OCI-LY1 (cell line): ENCODE measurements around the gene ZBTB46.
A peak's percentile ranks its signal among the peaks of the same experiment; 100 is the strongest.
"Not testable (repeated sequence)": the region's sequence is repeated elsewhere in the genome, so short reads cannot be mapped to it uniquely, and the experiment has no call there.

Source experiments
- H2AFZ ChIP-seq: fragments of 200-600 bp; sonication (generic), shearing (Covaris generic); 2 replicates; pipeline ENCODE4 v1.6.0; 2014; ENCODE audit warnings: antibody characterized with exemption, mild to moderate bottlenecking, low read length
- H3F3A ChIP-seq: fragments of 200-600 bp; sonication (generic), shearing (Covaris generic); 2 replicates; pipeline ENCODE4 v1.6.0; 2014; ENCODE audit warnings: mild to moderate bottlenecking, antibody characterized with exemption, low read length, moderate library complexity; ENCODE audit not compliant: insufficient read depth
- H3K27ac ChIP-seq: fragments of 200-600 bp; sonication (generic); 2 replicates; pipeline ENCODE4 v1.5.1; 2014; ENCODE audit warnings: low read length, mixed run types, mild to moderate bottlenecking, low read depth; ENCODE audit not compliant: poor library complexity, severe bottlenecking
- H3K27me3 ChIP-seq: fragments of 200-600 bp; sonication (generic); 2 replicates; pipeline ENCODE4 v1.6.0; 2014; ENCODE audit warnings: antibody characterized with exemption, mild to moderate bottlenecking, low read length, moderate library complexity; ENCODE audit not compliant: insufficient read depth
- H3K36me3 ChIP-seq: fragments of 200-600 bp; sonication (generic); 2 replicates; pipeline ENCODE4 v1.6.1; 2014; ENCODE audit warnings: mild to moderate bottlenecking, antibody characterized with exemption, low read length, moderate library complexity, mixed read lengths; ENCODE audit not compliant: insufficient read depth
- H3K4me1 ChIP-seq: fragments of 200-600 bp; sonication (generic); 2 replicates; pipeline ENCODE4 v1.5.1; 2014; ENCODE audit warnings: mild to moderate bottlenecking, low read length, moderate library complexity; ENCODE audit not compliant: insufficient read depth, severe bottlenecking
- H3K4me2 ChIP-seq: fragments of 200-600 bp; sonication (generic), shearing (Covaris generic); 2 replicates; pipeline ENCODE4 v1.6.1; 2014; ENCODE audit warnings: low read length
- H3K4me3 ChIP-seq: fragments of 200-600 bp; sonication (generic); 2 replicates; pipeline ENCODE4 v1.5.1; 2014; ENCODE audit warnings: low read length, low read depth, mild to moderate bottlenecking, mixed read lengths; ENCODE audit not compliant: poor library complexity, severe bottlenecking
- H3K79me2 ChIP-seq: fragments of 200-600 bp; shearing (Covaris generic); 2 replicates; pipeline ENCODE4 v1.6.1; 2016; ENCODE audit warnings: mixed run types, low read length, mixed read lengths; ENCODE audit not compliant: insufficient read depth
- H3K9ac ChIP-seq: fragments of 200-600 bp; sonication (generic), shearing (Covaris generic); 2 replicates; pipeline ENCODE4 v1.6.1; 2014; ENCODE audit warnings: mild to moderate bottlenecking, low read length, mixed read lengths
- H3K9me2 ChIP-seq: fragments of 200-600 bp; sonication (generic), shearing (Covaris generic); 2 replicates; pipeline ENCODE4 v1.6.1; 2014; ENCODE audit warnings: low read depth, mild to moderate bottlenecking, low read length, mixed read lengths
- H3K9me3 ChIP-seq: fragments of 200-600 bp; shearing (Covaris generic); 2 replicates; pipeline ENCODE4 v1.6.1; 2014; ENCODE audit warnings: low read length, mixed read lengths
- H4K20me1 ChIP-seq: fragments of 200-600 bp; sonication (generic), shearing (Covaris generic); 2 replicates; pipeline ENCODE4 v1.6.0; 2016; ENCODE audit warnings: mild to moderate bottlenecking, low read length; ENCODE audit not compliant: insufficient read depth
- CTCF ChIP-seq: fragments of 200-600 bp; sonication (generic), shearing (Covaris generic); IDR thresholded peaks from 2 replicates; pipeline ENCODE4 v1.5.1; 2017; ENCODE audit warnings: mild to moderate bottlenecking, antibody characterized with exemption, low read length, moderate library complexity, mixed read lengths
- EZH2 ChIP-seq: fragments of 200-600 bp; sonication (generic), shearing (Covaris generic); IDR thresholded peaks from 2 replicates; pipeline ENCODE4 v1.8.0; 2017; ENCODE audit warnings: borderline replicate concordance, mixed run types, mild to moderate bottlenecking, antibody characterized with exemption, low read length, moderate library complexity, mixed read lengths

The ZBTB46 gene

GRCh38 chr20:63731410-63731809, 99.7 kb downstream of the ZBTB46 start:
- Histone ChIP-seq H3K4me2 (peak overlapping the region; percentile 15; the same call in 1 of the 2 replicates), H3K27me3 (no peaks in the 10 kb centered on the region), H3K4me1 (peaks cover 52% of the 10 kb centered on the region), H3F3A (0 out of 2 replicates have a peak, but pooled peaks cover 6% of the 10 kb centered on the region), H3K27ac (peak overlapping the region; percentile 91), H3K4me3 (no peak overlapping the region), H2AFZ (no peak overlapping the region), H3K9me3 (no peaks in the 10 kb centered on the region), H3K79me2 (no peaks in the 10 kb centered on the region), H3K9me2 (no peaks in the 10 kb centered on the region), H3K9ac (peak overlapping the region; percentile 18; the same call in 1 of the 2 replicates), H3K36me3 (peaks cover 29% of the 10 kb centered on the region), H4K20me1 (no peaks in the 10 kb centered on the region)
- no peak for TF ChIP-seq CTCF

- H3K9ac ChIP-seq, result peak overlapping the region; percentile 15; the same call in 1 of the 2 replicates
- H3K9me2 ChIP-seq, H2AFZ ChIP-seq, H3K9me3 ChIP-seq, H4K20me1 ChIP-seq, H3F3A ChIP-seq, H3K79me2 ChIP-seq, H3K27me3 ChIP-seq: not testable (repeated sequence)
- peaks cover 44% of the 10 kb centered on the region for H3K4me1 ChIP-seq
- peak overlapping the region; percentile 21; the same call in 1 of the 2 replicates for H3K4me2 ChIP-seq
- H3K4me3 ChIP-seq, result peak overlapping the region; percentile 12
- peaks cover 29% of the 10 kb centered on the region for H3K36me3 ChIP-seq
- H3K27ac ChIP-seq, result peak overlapping the region; percentile 91
Observed at GRCh38 chr20:63730189-63730733, 100.8 kb downstream of the ZBTB46 start.

- H3K4me2 ChIP-seq, H3K27ac ChIP-seq, H3K4me3 ChIP-seq, H4K20me1 ChIP-seq, H3K9me2 ChIP-seq, H3F3A ChIP-seq, H3K9me3 ChIP-seq, H3K79me2 ChIP-seq, H3K27me3 ChIP-seq, H2AFZ ChIP-seq, H3K9ac ChIP-seq: not testable (repeated sequence)
- peaks cover 58% of the 10 kb centered on the region for H3K36me3 ChIP-seq
- peaks cover 17% of the 10 kb centered on the region for H3K4me1 ChIP-seq
Observed at GRCh38 chr20:63722967-63723622, 108.0 kb downstream of the ZBTB46 start.

GRCh38 chr20:63718996-63719395, 112.1 kb downstream of the ZBTB46 start:
- 0 out of 2 replicates have a peak, but pooled peaks cover 10% of the 10 kb centered on the region for H3K79me2 ChIP-seq
- no peak overlapping the region for H3K9ac ChIP-seq
- no peak overlapping the region for H3K27ac ChIP-seq
- no peaks in the 10 kb centered on the region for H3F3A ChIP-seq
- no peaks in the 10 kb centered on the region for H3K4me1 ChIP-seq
- H3K36me3 ChIP-seq, result peaks cover 74% of the 10 kb centered on the region
- no peak for TF ChIP-seq EZH2
- TF ChIP-seq CTCF, result no peak
- peaks cover 15% of the 10 kb centered on the region for H3K9me3 ChIP-seq
- H3K4me2 ChIP-seq, result no peak overlapping the region
- H3K9me2 ChIP-seq, result no peaks in the 10 kb centered on the region
- H4K20me1 ChIP-seq, result no peaks in the 10 kb centered on the region
- H2AFZ ChIP-seq, result no peak overlapping the region
- H3K4me3 ChIP-seq, result no peak overlapping the region
- H3K27me3 ChIP-seq, result no peaks in the 10 kb centered on the region
